ENCODE results near the gene CCR4. TPM values are rescaled to one million over a fixed set of nuclear protein-coding genes. Genes with fewer than 3 reads are reported as not detected.

The CCR4 gene
- polyA plus RNA-seq, 1 donor from 2014 or later: not detected

GRCh38 chr3:32950516-32950915 lies 928 bp upstream of the CCR4 start:
- Histone ChIP-seq H3K27ac (ENCODE audit: low read length) (no peak overlapping the region), H3K9me3 (ENCODE audit: low read length) (no peaks in the 10 kb centered on the region), H3K4me3 (ENCODE audit: low read length) (no peak overlapping the region), H3K36me3 (ENCODE audit: insufficient read depth, low read length) (no peaks in the 10 kb centered on the region), H3F3A (ENCODE audit: insufficient read depth, low read length, poor library complexity, severe bottlenecking) (no peaks in the 10 kb centered on the region), H3K4me2 (ENCODE audit: low read length) (no peak overlapping the region), H3K9ac (ENCODE audit: low read length) (no peak overlapping the region), H3K27me3 (ENCODE audit: insufficient read depth, low read depth, low read length) (no peaks in the 10 kb centered on the region), H3K9me2 (ENCODE audit: insufficient read depth, low read length) (no peaks in the 10 kb centered on the region), H4K20me1 (ENCODE audit: insufficient read depth) (no peaks in the 10 kb centered on the region), H2AFZ (ENCODE audit: low read depth, low read length) (no peak overlapping the region), H3K79me2 (replicated peaks; ENCODE audit: insufficient read depth, low read length) (no peaks in the 10 kb centered on the region)
- TF ChIP-seq TAF1 (IDR thresholded peaks at IDR 0.05; ENCODE audit: low read depth) (no peak), EZH2 (IDR thresholded peaks at IDR 0.05; ENCODE audit: borderline replicate concordance, insufficient read depth, low read length, poor library complexity, severe bottlenecking) (no peak), MXI1 (conservative IDR thresholded peaks at IDR 0.05; ENCODE audit: poor library complexity, severe bottlenecking) (no peak)

- no peaks in the 10 kb centered on the region for H3K27me3 ChIP-seq (ENCODE audit: insufficient read depth, low read depth, low read length)
- no peaks in the 10 kb centered on the region for H3K9me2 ChIP-seq (ENCODE audit: insufficient read depth, low read length)
- H3K36me3 ChIP-seq (ENCODE audit: insufficient read depth, low read length): no peaks in the 10 kb centered on the region
- no peaks in the 10 kb centered on the region for H3F3A ChIP-seq (ENCODE audit: insufficient read depth, low read length, poor library complexity, severe bottlenecking)
- no peak overlapping the region for H3K9ac ChIP-seq (ENCODE audit: low read length)
- H3K4me2 ChIP-seq (ENCODE audit: low read length): no peak overlapping the region
- H3K4me3 ChIP-seq (ENCODE audit: low read length): no peak overlapping the region
- TF ChIP-seq EZH2 (IDR thresholded peaks at IDR 0.05; ENCODE audit: borderline replicate concordance, insufficient read depth, low read length, poor library complexity, severe bottlenecking): no peak
- no peak for TF ChIP-seq MXI1 (conservative IDR thresholded peaks at IDR 0.05; ENCODE audit: poor library complexity, severe bottlenecking)
- TF ChIP-seq REST (IDR thresholded peaks at IDR 0.05; ENCODE audit: borderline replicate concordance): no peak
- no peak for TF ChIP-seq POLR2AphosphoS5 (IDR thresholded peaks at IDR 0.05)
- TF ChIP-seq EP300 (conservative IDR thresholded peaks at IDR 0.05; ENCODE audit: poor library complexity, severe bottlenecking): no peak
- TF ChIP-seq CTCF (IDR thresholded peaks at IDR 0.05; ENCODE audit: poor library complexity, severe bottlenecking): no peak
- TF ChIP-seq TAF1 (IDR thresholded peaks at IDR 0.05; ENCODE audit: low read depth): no peak
- no peak for TF ChIP-seq RAD21 (conservative IDR thresholded peaks at IDR 0.05)
- TF ChIP-seq SMC3 (conservative IDR thresholded peaks at IDR 0.05; ENCODE audit: poor library complexity): no peak
- no peaks in the 10 kb centered on the region for H3K79me2 ChIP-seq (replicated peaks; ENCODE audit: insufficient read depth, low read length)
- no peaks in the 10 kb centered on the region for H4K20me1 ChIP-seq (ENCODE audit: insufficient read depth)
- no peaks in the 10 kb centered on the region for H3K9me3 ChIP-seq (ENCODE audit: low read length)
- H2AFZ ChIP-seq (ENCODE audit: low read depth, low read length): no peak overlapping the region
- H3K27ac ChIP-seq (ENCODE audit: low read length): no peak overlapping the region
Observed at GRCh38 chr3:32952369-32953077, 1.1 kb downstream of the CCR4 start.
